Measurements from ENCODE around the gene CDC42BPB.

GRCh38 chr14:103000291-103000921 lies 56.9 kb downstream of the CDC42BPB start:
- TF ChIP-seq POLR2A (IDR thresholded peaks at IDR 0.05; ENCODE audit: low read depth, low read length), result no peak
- TF ChIP-seq POLR2AphosphoS5 (IDR thresholded peaks at IDR 0.05; ENCODE audit: low read depth, low read length), result no peak
